ENCODE data around the gene PALD1.

PALD1 gene

GRCh38 chr10:70615784-70616522 lies 137.4 kb downstream of the PALD1 start:
- DNase-seq, result no peak

- DNase-seq, result no peak
Measured at GRCh38 chr10:70616761-70617160, 138.2 kb downstream of the PALD1 start.

All from COR-L47 (cell line).